ENCODE results near the gene ZNF441.
"Not testable (repeated sequence)": the region's sequence is repeated elsewhere in the genome, so short reads cannot be mapped to it uniquely, and the experiment has no call there.

ZNF441 gene

DNA sequence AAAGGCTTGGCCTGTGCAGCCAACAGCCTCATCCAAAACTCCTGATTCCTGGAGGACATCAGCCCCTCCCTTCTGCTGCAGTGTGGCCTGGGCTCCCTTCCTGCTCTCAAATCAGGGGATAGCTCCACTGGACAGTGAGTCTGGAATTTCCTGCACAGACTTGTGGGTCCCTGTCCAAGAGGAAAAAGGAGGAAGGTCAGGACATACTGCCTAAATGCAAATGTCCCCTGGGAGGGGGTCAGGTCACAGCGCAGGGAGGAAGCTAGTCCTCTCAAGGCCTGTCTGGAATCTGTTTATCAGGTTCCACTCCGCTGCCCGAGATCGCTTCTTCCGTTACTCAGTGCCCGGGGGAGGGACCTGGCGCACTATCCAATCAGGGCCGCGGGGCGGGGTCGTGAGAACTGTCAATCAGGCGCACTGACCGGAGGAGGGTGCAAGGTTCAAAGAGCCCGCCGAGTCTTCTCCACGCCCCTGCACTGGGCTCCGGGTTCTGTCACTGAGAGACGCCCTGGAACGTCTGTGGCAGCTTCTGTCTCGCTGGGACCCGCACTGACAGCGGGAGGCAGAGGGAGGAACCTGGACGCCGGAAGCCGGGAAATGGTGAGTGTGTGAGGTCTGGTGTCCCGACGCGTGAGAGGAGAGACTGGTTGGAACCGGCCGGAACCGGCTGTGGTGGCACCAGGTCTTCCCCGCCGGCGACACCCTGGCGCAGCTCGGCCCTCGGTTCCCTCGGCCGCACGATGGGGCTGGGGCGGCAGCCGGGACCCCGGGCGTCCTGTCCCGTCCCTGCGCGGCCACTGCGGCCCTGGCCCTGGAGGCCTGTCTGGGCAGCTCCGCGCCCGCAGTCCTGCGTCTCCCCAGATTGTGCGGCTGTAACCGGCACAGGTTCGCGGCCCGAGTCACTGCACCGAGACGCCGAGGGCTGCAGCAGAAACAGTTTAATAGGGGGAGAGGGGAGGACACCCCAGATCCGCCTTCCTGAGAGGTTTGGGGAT, at the start of gene ZNF441:
Gene ZNF441 (plus strand): TSS at position 404 of the 995 bp plus-strand sequence. CDS start 194 bp downstream, at position 598.
- peak; percentile 92 for DNase-seq

DNA sequence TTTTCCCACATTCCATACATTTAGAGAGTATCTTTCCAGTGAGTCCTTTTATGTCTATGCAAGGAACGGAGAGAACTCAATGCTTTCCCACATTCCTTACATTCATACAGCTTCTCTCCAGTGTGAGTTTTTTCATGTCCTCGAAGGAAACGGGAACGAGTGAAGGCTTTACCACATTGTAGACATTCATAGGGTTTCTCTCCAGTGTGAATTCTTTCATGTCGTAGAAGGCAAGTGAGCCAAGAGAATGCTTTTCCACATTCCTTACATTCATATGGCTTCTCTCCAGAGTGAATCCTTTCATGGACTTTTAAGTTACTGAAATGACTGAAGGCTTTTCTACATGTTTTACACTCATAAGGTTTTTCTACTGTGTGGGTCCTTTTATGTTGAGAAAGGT, 45.1 kb upstream of the ZNF441 start:
- no peak for DNase-seq

DNA sequence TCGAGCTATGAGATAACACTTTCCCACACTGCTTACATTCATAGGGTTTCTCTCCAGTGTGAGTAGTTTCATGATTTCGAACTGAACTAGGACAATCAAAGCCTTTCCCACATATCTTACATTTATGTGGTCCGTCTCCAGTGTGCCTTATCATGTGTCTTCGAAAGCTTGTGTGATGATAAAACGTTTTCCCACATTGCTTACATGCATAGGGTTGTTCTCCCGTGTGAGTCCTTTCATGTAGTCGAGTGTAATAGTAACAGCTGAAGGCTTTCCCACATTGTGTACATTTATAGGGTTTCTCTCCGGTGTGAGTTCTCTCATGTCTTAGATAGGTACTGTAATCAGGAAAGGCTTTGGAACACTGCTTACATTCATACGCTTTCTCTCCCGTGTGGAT, 44.4 kb upstream of the ZNF441 start:
- no peak for DNase-seq

DNA sequence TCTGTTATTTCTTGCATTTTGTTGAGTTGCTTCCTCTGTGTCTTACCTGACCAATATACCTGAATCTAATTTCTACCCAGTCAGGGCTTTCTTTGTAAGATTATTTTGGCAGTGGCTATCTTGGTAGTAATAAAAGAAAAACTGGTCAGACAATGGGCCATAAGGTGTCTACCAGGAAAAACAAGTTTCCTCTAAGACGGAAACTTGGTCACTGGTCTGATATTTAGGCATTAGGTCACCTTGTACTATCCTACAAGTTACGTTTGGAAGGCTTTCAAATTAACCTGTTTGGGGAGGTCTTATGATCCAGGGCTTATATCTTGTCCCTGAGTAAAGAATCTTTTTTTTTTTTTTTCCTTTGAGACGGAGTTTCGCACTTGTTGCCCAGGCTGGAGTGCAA, 37.2 kb upstream of the ZNF441 start:
- no peak for DNase-seq

DNA sequence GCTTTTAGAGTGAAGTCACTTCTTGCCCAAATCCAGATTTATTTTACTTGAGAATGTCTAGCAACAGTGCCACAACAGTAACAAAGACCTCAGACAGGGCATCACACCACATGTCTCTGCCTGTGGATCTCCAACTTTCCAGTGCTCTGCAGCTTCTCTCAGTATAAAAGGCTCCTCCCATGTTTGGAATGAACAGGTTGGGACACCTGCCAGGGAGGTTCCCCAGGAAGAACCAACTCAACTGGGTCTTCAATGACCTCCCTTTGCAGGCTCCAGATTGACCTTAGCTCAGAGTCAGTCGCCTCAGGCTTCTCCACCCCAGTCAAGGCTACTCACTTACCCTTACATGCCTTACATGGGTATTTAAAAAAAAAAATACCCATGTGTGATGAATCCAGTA, 31.4 kb upstream of the ZNF441 start:
- no peak for DNase-seq

DNA sequence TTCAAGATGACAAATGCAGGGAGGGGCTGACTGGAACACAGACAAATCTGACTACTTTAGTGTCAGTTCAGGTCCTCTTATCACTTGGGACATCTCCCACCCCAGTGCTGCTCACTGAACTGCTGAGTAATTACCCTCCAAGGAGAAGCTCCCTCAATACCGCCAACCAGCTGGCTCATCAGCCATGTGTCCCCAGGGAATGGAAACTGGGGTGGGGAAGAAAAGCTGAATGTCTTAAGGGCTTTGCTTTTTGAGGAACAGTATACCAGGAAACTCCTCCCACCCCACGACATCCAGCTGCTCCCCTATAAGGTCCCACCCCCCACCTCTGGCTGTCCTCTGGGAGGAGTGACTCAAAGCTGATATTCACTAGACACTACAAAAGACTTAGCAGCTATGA, 30.1 kb upstream of the ZNF441 start:
- peak; percentile 9 for DNase-seq

DNA sequence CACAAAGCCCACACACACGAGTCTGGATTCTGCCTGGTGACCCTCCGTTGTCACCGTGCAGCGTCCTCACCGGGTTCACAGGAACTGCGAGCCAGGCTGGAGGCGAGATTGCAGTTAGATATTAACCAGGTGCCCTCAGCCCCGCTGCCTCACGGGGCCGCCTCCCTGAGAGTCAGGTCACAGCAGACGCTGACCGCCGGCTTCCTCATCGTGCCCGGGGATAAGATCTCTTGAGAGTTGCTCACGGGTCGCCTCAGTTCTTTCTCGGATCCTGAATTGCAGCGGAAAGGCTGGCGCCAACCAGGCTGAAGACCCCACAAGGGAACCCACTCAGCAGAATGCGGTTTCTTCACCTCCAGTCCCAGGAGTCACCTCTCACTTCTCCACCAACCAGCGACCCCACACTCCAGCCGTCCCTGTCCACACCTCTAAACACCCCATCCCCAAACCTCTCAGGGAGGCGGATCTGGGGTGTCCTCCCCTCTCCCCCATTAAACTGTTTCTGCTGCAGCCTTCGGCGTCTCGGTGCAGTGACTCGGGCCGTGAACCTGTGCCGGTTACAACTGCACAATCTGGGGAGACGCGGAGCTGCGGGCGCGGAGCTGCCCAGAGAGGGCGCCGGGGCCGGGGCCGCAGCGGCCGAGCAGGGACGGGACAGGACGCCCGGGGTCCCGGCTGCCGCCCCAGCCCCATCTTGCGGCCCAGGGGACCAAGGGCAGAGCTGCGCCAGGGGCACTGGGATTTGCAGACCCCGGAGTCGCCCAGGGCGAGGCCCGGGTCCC, 28.6 kb upstream of the ZNF441 start:
- DNase-seq = peak; percentile 37

DNA sequence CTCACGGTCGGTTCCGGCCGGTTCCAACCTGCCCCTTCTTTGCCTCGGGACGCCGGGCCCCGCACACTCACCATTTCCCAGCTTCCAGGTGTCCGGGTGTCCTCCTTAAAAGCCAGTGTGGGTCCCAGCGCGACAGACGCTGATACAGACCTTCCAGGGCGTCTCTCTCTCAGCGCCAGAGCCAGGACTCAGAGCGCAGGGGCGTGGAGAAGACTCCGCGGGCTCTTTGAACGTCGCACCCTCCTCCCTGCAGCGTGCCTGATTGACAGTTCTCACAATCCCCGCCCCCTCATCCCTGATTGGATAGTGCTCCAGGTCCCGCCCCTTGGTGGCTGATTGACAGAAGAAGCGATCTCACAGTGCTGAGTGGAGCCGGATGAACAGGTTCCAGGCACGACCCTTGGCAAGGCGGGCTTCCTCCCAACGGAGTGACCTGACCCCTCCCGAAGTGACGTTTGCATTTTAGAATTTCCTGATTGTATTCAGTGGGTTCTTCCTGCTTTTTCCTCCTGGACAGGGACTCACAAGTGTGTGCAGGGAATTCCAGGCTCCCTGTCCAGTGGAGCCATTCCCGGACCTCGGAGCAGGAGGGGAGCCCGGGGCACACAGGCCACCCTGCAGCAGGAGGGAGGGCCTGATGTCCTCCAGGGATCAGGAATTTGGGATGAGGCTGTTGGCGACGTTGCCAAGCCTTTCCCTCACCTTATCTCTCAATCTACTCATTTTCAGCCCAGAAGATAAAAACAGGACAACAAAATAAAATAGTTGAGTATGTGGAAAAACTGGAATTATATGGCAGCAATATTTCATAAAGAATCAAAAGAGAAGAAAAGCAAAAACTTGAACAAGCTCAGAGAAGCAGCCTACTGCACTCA, 27.8 kb upstream of the ZNF441 start, which contains the start of gene ZNF823:
Gene ZNF823 (minus strand): TSS at position 201 of the 875 bp plus-strand sequence. CDS start 127 bp downstream, at position 74.
- peak; percentile 97 for DNase-seq

DNA sequence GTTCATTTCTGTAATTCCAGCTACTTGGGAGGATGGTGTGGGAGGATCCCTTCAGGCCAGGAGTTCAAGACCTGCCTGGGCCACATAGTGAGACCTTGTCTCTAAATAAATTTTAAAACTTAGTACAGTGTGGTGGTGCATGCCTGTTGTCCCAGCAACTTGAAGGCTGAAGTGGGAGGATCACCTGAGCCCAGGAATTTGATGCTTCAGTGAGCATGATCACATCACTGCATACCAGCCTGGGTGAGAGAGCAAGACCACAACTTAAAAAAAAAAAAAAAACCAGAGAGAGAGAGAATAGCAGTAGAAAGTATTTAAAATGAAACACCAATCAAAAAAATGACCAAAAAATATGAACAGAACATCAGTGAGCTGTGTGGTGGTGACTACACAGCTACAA, 20.9 kb upstream of the ZNF441 start:
- DNase-seq = no peak

DNA sequence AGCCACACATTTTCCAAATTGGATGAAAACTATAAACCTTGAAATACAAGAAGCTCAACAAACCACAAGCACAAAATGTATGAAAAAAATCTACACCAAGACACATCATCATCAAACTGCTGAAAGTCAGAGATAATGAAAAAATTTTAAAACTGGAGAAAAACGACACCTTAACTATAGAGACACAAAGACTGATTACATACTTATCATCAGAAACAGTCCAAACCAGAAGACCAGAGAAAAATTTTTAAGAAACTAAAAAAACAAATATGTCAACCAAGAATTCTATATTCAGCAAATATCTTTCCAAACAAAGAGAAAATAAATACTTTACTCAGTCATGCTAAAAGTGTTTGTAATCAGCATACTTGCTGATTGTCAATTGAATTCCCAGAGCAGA, 19.5 kb upstream of the ZNF441 start:
- no peak for DNase-seq

DNA sequence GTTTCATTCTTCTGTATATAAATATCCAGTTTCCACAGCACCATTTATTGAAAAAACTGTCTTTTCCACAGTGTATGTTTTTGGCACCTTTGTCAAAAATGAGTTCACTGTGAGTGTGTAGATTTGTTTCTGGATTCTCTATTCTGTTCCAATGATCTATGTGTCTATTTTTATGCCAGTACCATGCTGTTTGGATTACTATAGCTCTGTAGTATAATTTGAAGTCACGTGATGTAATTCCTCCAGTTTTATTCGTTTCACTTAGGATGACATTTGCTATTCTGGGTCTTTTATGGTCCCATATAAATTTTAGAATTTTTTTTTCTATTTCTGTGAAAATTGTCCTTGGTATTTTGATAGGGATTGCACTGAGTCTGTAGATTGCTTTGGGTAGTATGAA, 17.0 kb upstream of the ZNF441 start:
- DNase-seq = no peak

DNA sequence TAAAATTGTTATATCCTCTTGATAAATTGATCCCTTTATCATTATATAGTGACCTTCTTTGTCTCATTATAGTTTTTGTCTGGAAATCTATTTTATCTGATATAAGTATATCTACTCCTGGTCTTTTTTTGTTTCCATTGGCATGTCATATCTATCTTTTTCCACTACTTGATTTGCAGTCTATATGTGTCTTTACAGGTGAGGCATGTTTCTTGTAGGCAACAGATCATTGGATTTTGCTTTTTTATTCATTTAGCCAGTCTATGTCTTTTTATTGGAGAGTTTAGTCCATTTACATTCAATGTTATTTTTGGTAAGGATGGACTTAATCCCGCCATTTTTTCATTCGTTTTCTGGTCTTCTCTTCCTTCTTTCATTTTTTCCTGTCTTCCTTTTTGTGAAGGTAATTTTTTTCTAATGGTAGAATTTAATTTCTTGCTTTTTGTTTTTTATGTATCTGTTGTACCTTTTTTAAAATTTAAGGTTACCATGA, 14.5 kb upstream of the ZNF441 start:
- DNase-seq = no peak

DNA sequence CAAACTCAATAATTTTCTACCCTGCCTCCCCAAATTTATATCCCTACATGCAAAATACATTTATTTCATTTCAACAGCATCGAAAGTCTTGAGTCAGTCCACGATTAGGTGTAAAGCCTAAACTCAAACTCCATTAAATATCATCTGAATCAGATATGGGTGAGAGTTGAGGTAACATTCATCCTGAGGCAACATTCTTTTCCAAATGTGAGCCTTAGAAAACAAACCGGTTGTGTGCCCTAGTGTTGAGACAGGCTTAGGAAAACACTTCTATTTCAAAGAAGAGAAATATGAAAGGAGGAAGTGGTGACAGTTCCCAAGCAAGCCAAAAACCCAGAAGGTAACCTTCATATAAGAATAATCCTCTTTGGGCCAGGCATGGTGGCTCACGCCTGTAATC, 12.1 kb upstream of the ZNF441 start:
- no peak for DNase-seq

DNA sequence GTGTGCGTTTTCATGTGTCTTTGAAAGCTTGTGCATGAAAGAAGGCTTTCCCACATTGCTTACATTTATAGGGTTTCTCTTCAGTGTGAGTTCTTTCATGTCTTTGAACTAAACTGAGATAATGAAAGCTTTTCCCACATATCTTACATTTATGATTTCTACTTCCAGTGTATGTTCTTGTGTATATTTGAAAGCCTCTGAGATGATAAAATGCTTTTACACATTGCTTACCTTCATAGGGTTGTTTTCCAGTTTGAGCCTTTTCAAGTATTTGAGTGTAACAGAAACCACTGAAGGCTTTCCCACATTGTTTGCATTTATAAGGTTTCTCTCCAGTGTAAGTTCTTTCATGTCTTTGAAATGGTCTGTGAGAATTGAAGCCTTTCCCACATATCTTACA, 9.8 kb upstream of the ZNF441 start:
- DNase-seq = no peak

DNA sequence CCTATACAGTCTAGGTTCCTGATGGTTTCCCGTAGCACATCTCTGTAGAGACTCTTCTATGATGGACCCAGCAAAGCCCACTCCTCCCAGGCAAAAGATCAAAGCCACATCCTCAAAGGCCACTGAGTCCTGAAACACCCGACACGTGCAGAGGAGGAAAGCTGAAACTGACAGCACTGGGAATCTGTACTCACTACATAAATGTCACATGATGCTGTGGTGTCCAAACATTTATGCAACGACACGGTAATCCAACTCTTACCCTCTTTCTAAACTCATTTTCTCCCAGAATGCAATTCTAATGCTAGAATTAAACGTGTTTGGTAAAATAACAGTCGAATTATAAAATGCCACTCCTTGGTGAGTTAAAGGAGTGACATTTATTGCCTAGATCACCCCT, 7.0 kb upstream of the ZNF441 start:
- DNase-seq = no peak

DNA sequence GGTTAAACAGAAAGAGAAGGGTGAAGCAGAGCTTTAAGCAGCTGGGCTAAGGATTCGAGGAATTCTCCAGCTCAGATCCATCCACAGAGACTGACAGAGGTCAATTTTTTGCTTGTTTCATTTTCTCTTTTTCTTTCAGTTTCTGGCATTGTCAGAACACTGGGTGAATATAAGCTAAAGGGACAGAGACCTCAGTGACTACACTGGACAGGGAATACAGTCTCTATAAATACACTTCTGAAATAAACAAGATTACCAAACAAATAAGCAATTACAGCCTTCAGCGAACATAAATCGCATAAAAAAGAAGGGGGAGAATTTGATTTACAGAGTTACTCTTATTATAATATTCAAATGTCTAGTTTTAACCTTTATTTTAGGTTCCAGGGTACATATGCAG, 3.7 kb upstream of the ZNF441 start:
- DNase-seq = no peak

DNA sequence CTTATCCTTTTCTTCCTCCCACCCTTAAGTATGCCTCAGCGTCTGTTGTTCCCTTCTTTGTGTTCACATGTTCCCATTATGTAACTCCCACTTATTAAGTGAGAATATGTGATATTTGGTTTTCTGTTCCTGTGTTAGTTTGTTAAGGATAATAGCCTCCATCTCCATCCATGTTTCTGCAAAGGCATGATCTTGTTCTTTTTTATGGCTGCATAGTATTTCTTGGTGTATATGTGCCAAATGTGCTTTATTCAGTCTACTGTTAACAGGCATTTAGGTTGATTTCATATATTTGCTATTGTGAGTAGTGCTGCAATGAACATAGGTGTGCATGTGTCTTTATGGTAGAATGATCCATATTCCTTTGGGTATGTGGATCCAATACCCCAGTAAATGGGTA, 3.2 kb upstream of the ZNF441 start:
- no peak for DNase-seq

DNA sequence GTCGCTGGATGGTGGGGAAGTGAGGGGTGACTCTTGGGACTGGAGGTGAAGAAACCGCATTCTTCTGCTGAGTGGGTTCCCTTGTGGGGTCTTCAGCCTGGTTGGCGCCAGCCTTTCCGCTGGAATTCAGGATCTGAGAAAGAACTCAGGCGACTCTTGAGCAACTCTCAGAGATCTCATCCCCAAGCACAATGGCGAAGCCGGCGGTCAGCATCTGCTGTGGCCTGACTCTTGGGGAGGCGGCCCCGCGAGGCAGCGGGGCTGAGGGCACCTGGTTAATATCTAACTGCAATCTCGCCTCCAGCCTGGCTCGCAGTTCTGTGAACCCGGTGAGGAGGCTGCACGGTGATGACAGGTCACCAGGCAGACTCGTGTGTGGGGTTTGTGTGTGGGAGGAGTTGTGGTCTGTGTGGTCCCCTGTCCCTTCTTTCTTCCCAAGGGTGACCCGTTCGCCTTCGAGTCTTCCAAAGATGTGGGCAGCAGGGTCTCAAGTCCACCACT, 883 bp downstream of the ZNF441 start:
- DNase-seq = peak; percentile 21

DNA sequence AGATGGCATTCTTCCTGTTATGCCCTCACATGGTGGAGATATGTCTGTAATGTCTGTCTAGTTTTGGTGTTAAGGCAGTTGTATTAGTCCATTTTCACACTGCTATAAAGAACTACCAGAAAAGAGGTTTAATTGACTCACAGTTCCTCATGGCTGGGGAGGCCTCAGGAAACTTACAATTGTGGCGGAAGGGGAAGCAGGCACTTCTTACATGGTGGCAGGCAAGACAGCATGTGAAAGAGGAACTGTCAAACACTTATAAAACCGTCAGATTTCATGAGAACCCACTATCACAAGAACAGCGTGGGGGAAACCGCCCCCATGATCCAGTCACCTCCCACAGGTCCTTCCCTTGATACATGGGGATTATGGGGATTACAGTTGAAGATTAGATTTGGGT, 3.2 kb downstream of the ZNF441 start:
- no peak for DNase-seq

DNA sequence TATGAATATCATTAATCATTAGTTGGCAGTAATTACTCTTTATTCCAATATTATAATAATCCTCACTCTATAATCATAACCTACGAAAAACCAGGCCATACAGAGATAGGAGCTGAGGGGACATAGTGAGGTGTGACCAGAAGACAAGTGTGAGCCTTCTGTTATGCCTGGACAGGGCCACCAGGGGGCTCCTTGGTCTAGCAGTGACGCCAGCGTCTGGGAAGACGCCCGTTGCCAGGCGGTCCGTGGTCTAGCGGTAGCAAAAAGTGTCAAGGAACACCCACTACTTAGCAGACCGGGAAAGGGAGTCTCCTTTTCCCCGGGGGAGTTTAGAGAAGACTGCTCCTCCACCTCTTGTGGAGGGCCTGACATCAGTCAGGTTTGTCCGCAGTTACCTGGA, 4.7 kb downstream of the ZNF441 start:
- DNase-seq = not testable (repeated sequence)

DNA sequence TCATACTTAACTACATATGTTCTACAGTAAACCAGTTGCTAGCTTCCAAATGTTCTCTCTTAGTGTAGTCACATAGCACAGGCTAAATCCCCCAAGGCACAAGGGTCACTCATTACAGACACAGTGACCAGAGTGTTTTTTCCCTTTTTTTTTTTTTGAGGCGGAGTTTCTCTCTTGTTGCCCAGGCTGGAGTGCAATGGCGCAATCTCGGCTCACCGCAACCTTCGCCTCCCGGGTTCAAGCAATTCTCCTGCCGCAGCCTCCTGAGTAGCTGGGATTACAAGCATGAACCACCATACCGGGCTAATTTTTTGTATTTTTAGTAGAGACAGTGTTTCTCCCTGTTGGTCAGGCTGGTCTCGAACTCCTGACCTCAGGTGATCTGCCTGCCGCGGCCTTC, 9.9 kb downstream of the ZNF441 start:
- DNase-seq = not testable (repeated sequence)

DNA sequence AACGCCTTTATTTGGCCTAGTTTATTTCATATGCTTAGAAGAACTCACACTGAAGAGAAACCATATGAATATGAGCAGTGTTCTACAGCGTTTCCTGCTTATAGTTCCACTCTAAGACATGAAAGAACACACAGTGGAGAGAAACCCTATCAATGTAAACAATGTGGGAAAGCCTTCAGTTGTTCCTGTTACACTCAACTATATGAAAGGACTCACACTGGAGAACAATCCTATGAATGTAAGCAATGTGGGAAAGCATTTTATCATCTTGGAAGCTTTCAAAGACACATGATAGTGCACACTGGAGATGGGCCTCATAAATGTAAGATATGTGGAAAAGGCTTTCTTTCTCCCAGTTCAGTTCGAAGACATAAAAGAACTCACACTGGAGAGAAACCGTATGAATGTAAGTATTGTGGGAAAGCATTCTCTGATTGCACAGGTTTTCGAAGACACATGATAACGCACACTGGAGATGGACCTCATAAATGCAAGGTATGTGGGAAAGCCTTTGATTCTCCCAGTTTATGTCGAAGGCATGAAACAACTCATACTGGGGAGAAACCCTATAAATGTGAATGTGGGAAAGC, 13.7 kb downstream of the ZNF441 start:
- DNase-seq = no peak
